ENCODE results near the gene DOHH.

DNA sequence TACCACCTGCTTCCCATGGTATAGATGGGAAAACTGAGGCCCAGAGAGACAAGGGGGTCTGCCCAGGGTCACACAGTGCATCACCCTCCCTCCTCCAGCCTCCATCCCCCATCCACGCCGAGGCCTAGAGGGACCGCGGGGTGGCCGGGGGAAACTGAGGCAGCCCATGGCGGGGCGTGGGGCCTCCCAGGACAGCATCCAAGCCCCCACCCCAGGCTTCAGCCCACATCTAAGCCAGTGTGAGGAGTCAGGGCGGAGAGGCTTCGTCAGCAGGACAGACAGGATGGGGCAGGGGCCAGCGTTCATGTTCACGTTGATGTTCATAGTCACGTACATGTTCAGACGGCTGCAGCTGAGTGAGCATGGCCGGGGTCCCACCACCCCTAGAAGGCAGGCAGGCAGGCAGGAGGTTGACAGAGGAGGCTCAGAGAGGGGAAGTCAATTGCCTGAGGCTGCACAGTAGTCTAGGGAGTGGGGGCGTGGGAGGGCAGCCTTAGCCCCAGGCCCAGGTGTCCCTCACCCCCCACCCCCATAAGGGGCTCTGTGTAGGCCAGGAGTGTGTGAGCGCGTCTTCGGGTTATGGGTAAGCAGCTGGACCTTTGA, 43.4 kb downstream of the DOHH start:
- TF ChIP-seq, protein P1, sequence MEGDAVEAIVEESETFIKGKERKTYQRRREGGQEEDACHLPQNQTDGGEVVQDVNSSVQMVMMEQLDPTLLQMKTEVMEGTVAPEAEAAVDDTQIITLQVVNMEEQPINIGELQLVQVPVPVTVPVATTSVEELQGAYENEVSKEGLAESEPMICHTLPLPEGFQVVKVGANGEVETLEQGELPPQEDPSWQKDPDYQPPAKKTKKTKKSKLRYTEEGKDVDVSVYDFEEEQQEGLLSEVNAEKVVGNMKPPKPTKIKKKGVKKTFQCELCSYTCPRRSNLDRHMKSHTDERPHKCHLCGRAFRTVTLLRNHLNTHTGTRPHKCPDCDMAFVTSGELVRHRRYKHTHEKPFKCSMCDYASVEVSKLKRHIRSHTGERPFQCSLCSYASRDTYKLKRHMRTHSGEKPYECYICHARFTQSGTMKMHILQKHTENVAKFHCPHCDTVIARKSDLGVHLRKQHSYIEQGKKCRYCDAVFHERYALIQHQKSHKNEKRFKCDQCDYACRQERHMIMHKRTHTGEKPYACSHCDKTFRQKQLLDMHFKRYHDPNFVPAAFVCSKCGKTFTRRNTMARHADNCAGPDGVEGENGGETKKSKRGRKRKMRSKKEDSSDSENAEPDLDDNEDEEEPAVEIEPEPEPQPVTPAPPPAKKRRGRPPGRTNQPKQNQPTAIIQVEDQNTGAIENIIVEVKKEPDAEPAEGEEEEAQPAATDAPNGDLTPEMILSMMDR (conservative IDR thresholded peaks at IDR 0.05; ENCODE audit: low read depth, low read length): no peak
- TF ChIP-seq EZH2 (IDR thresholded peaks at IDR 0.05; ENCODE audit: low read length, unreplicated experiment): no peak

All from PC-3 (cell line).